Measurements from ENCODE around the gene KRTAP29-1.
"Not testable (repeated sequence)": the region's sequence is repeated elsewhere in the genome, so short reads cannot be mapped to it uniquely, and the experiment has no call there.

KRTAP29-1 gene

DNA sequence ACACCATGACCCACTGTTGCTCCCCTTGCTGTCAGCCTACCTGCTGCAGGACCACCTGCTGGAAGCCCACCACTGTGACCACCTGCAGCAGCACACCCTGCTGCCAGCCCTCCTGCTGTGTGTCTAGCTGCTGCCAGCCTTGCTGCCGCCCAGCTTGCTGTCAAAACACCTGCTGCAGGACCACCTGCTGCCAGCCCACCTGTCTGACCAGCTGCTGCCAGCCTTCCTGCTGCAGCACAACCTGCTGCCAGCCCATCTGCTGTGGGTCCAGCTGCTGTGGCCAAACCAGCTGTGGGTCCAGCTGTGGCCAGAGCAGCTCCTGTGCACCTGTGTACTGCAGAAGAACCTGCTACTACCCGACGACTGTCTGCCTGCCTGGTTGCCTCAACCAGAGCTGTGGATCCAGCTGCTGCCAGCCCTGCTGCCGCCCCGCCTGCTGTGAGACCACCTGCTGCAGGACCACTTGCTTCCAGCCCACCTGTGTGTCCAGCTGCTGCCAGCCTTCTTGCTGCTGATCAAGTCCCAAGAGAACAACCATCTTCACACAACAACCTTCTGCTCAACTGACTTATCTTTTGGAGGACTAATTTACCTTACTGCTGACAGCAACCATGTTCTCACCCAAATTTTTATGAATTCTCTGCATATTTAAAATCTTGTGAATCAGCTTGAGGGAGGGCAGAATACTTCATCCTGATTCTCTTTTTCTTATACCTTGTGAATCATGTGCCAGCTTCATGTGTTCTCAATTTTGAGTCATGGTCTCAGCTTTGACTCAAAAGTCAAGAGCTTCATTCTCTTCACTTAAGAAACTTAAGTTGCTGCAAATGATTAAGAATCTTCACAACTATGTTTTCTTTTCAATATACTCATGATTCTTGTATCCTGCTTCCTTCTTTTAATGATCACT lies 47.0 kb downstream of the KRTAP29-1 start, which contains the start of gene KRTAP9-9:
Gene KRTAP9-9 (plus strand): TSS at position 4 of the 910 bp plus-strand sequence.
- not testable (repeated sequence) for H3K27ac ChIP-seq (ENCODE audit: low read length); H3K27me3 ChIP-seq (ENCODE audit: control insufficient read depth, insufficient read depth, low read length)

GRCh38 chr17:41254861-41255260 lies 47.8 kb downstream of the KRTAP29-1 start:
- Histone ChIP-seq H3K4me3 (ENCODE audit: low read length) (no peak overlapping the region), H3K9ac (ENCODE audit: low read length) (no peak overlapping the region), H3K9me3 (ENCODE audit: control insufficient read depth, low read depth, low read length) (no peaks in the 10 kb centered on the region), H3K4me1 (ENCODE audit: control insufficient read depth, low read depth, low read length) (no peaks in the 10 kb centered on the region), H3K27ac (ENCODE audit: low read length) (no peak overlapping the region), H3K27me3 (ENCODE audit: control insufficient read depth, insufficient read depth, low read length) (no peaks in the 10 kb centered on the region), H3K36me3 (ENCODE audit: control insufficient read depth, low read depth, low read length) (no peaks in the 10 kb centered on the region)

More for the DNA sequence above, 47.0 kb downstream of the KRTAP29-1 start, which contains the start of gene KRTAP9-9:
- H3K9me3 ChIP-seq (ENCODE audit: control insufficient read depth, low read depth, low read length); H3K36me3 ChIP-seq (ENCODE audit: control insufficient read depth, low read depth, low read length); H3K4me1 ChIP-seq (ENCODE audit: control insufficient read depth, low read depth, low read length); H3K9ac ChIP-seq (ENCODE audit: low read length); H3K4me3 ChIP-seq (ENCODE audit: low read length): not testable (repeated sequence)

Measured in iPS-18a (cell line).